GM21717 (cell line): ENCODE data around the gene MKNK2.

Experiments used
- ATAC-seq: cut with Tn5 transposase; IDR thresholded peaks from one replicate; pipeline ENCODE4 v1.9.1; 2021; ENCODE audit warnings: mild to moderate bottlenecking, moderate library complexity; ENCODE audit not compliant: unreplicated experiment

The MKNK2 gene

GRCh38 chr19:2080336-2080988, 29.4 kb upstream of the MKNK2 start:
- no peak for ATAC-seq

- ATAC-seq, result no peak
Observed at GRCh38 chr19:2079865-2080301, 28.8 kb upstream of the MKNK2 start.

DNA sequence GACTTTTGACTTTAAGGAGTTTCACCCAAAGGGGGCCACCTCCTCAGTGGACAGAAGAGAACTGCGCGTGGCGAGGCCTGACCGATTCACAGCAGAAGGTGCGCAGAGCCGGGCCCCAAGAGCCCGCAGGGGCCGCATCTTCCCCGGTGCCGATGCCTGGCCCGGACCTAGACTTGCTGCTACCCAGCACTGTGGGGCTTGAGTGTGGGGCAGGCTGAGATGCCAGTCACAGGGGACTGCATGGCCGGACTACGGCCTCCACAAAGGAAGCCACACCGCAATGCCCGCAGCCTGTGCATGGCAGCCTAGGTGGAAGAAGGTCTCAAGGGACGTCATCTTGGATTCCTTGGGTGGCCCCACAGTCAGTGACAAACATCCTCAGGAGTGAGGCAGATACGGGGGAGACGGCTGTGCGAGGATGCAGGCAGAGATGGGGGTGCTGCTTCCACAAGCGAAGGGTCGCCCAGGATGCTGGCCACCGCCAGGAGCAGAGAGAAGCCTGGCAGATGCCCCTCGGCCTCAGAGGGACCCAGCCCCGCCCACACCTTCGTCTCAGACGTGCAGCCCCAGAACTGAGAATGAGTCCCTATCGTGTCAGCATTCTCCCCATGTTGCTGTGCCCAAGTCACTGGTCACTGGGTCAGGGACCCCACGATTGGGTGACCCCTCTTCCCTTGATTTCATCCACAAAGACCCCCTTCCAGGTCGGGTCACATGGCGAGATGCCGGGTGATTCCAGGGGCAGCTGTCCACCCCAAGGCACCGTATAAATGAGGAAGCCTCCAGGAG, 28.2 kb upstream of the MKNK2 start:
- ATAC-seq, result no peak

DNA sequence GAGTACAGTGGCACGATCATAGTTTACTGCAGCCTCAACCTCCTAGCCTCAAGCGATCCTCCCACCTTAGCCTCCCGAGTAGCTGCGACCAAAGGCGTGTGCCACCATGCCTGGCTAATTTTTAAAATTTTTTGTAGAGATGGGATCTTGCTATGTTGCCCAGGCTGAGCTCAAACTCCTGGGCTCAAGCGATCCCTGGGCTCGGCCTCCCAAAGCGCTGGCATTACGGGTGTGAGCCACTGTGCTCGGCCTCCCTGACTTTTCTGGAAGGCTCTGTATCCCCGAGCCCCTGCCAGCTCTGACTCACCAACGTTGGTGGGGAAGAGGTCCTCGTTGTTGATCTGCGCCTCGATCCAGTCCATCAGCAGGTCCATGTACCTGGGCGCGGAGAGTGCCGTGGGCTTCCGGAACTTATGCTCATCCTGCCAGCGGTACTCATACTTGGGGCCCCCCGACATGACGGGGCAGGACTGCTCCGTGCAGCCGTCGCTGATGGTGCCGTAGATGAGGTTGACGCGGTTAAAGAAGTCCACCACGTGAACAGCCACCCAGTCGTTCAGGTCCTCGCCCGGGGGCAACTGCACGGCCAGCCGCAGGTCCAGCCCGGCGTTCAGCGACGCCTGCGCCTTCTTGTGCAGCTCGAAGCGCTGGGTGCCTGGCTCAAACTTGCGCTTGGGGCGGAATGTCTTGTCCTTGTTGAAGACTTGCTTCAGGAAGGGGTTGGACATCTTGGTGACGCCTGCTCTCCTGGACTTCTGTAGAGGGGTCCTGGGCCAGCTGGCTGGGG, 27.0 kb upstream of the MKNK2 start:
- no peak for ATAC-seq

DNA sequence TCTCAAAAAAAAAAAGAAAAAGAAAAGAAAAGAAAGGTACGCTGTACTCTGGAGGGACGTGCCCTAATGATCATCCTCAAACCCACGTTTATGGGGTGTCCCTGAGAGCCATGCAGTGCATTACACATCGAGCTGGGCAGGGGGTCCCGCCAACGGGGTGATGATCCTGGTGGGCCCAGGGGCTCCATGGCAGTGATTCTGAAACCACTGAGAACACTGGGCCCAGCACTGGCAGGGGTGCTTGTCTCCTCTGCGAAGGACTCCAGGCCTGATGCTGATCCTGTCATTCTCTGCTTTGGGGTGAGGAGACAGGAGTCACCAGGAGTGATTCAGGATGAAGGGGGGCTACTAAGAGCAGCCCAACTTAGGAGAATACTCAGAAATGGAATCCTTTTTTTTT, 26.4 kb upstream of the MKNK2 start:
- no peak for ATAC-seq

GRCh38 chr19:2076526-2076944, 25.5 kb upstream of the MKNK2 start:
- no peak for ATAC-seq

DNA sequence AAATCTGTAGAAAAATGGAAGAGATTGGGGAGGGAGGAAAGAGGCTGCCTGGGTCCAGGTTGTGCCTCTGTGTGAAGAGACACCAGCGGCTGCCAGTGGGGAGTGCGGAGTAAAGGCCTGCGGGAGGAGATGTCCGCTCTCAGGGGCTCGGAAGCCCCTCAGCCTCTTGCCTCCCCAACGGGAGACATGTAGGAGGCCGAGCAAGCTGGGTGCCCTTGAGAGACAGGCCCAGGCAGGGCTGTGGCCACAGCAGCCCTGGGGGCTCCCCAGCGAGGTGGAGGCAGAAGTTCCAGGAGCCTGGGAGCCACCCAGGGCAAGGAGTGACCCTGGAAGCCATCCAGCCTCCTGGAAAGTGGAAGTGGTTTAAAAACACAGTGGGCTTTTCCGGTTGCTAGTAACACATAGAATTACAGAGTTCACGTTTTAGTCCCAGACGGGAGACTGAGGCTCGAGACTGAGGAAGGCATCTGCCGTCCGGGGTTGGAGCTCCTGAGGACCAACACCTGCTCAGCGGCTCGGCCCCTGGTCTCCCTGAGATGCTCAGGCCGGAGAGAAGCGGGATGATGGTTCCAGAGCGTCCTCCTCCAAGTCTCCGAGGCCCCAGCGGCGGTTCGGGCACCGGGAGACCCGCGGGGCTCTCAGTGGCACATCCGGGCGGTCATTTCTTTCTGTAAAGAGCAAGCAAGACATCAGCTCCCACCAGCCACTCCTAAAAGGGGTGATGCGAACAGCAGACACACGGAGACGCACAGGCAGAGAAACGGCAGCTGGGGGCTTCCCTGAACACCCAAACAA, 21.9 kb upstream of the MKNK2 start:
- ATAC-seq, result no peak

DNA sequence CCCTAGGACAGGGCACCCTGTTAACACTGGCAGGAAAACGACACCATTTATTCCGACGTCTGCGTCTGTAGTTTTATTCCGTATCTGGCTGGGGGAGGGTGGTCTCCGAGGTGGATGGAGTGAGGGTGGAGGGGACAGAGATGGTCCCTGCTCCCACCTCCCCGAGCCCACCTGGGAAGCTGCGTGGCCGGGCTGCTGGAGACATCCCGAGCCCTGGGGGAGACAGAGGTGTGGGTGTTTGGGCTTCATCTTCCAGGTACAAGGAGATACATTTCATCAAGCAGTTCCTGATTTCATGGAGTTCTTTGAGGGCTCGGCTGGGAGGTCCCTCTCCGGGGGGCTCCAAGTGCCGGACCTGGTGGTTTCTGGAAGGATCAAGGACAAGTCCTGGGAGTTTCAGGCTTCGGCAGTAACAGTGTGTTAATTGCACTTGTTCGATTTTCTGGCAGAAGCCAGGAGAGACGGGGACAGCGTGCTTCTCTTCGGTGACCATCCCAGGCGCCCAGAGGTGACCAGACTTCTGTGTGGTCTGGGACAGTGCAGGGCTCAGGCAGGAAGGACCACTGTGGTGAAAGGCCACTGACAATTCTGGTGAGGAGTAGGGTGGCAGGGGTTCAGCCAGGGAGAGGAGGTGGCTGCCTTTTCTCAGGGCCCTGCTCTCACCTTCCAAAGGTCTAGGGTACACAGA, 20.1 kb upstream of the MKNK2 start:
- no peak for ATAC-seq

DNA sequence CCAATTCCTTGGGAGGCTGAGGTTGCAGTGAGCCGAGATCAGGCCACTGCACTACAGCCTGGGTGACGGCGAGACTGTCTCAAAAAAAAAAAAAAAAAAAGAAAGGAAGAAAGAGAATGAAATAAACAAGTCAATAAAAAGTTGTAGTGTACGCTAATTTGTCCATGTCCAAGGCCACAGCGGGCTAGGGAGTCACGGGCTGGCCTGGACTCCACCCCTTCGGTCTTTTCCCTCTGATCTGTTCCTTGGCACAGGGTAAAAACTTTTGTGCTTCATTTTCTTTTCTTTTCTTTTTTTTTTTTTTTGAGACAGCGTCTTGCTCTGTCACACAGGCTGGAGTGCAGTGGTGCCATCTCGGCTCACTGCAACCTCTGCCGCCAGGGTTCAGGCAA, 19.4 kb upstream of the MKNK2 start:
- no peak for ATAC-seq

GRCh38 chr19:2064788-2065524, 13.9 kb upstream of the MKNK2 start:
- ATAC-seq, result no peak

DNA sequence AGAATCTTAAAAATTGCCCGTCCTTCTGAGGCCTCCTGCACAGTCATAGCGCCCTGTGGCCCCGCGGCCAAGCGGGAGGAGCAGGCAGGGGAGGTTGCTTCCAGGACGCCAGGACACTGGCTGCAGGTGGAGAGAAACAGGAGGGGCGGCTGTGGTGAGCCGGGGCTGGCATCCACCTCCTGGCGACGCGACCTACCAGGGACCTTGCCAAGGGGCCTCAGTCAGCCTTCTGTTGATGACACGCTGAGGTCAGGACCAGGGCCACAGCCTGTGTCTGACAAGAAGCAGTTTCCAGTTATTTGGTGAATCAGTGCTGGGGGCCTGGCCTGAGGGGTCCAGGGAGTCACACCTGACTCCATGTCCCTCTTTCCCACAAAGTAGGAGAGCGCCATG, 13.3 kb upstream of the MKNK2 start:
- no peak for ATAC-seq

DNA sequence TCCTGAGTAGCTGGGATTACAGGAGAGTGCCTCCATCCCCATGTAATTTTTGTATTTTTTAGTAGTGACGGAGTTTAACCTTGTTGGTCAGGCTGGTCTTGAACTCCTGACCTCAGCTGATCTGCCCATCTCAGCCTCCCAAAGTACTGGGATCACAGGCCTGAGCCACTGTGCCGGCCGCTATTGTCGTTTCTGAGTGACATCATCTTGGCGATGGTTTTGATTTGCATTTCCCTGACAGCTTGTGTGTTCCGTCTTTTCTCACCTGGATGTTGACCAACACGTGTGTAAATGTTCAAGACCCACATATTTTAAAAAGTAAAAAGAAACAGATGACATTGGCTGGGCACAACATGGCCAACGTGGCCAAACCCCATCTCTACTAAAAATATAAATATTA, 12.8 kb upstream of the MKNK2 start:
- ATAC-seq, result no peak

GRCh38 chr19:2062770-2063169, 11.7 kb upstream of the MKNK2 start:
- ATAC-seq, result no peak

DNA sequence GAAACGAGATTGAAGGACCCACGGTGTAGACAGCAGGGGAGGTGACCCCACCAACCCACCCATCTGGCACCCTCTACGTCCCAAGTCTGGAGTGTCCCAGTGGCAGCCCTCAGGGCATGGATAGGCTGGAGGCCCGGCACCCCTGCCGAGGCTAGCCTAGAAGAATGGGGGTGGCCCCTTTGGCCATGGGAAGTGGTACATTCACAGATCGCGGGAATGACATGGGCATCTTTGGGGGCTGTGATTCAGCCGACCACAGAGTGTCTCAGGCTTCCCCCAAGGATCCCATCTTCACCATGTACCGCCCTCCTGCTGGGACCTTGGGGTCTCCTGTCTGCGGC, 11.3 kb upstream of the MKNK2 start:
- ATAC-seq, result no peak

- ATAC-seq, result peak; percentile 52
Observed at GRCh38 chr19:2061495-2062388, 10.7 kb upstream of the MKNK2 start.

GRCh38 chr19:2060884-2061494, 9.9 kb upstream of the MKNK2 start:
- ATAC-seq, result peak; percentile 11

- no peak for ATAC-seq
Observed at GRCh38 chr19:2059422-2060201, 8.6 kb upstream of the MKNK2 start.
